Ishikawa (cell line): ENCODE measurements around the gene DPPA5.

Experiments used
- CEBPB ChIP-seq: IDR thresholded peaks from 2 replicates; pipeline ENCODE4 v1.6.1; 2012
- CREB1 ChIP-seq: IDR thresholded peaks from 2 replicates; pipeline ENCODE4 v1.6.1; 2012; ENCODE audit warnings: low read depth
- EGR1 ChIP-seq: IDR thresholded peaks from 2 replicates; pipeline ENCODE4 v1.6.1; 2012
- EP300 ChIP-seq: IDR thresholded peaks from 2 replicates; pipeline ENCODE4 v1.6.1; 2012; ENCODE audit warnings: borderline replicate concordance
- FOXM1 ChIP-seq: IDR thresholded peaks from 2 replicates; pipeline ENCODE4 v1.6.1; 2012; ENCODE audit warnings: low read depth, borderline replicate concordance
- NFIC ChIP-seq: IDR thresholded peaks from 2 replicates; pipeline ENCODE4 v1.6.1; 2012
- RAD21 ChIP-seq: IDR thresholded peaks from 2 replicates; pipeline ENCODE4 v1.6.1; 2012; ENCODE audit warnings: low read depth
- TAF1 ChIP-seq: IDR thresholded peaks from 2 replicates; pipeline ENCODE4 v1.6.1; 2012; ENCODE audit warnings: low read depth, mild to moderate bottlenecking
- TCF12 ChIP-seq: IDR thresholded peaks from 2 replicates; pipeline ENCODE4 v1.6.1; 2012; ENCODE audit warnings: low read depth
- TEAD4 ChIP-seq: IDR thresholded peaks from 2 replicates; pipeline ENCODE4 v1.6.1; 2012
- USF1 ChIP-seq: IDR thresholded peaks from 2 replicates; pipeline ENCODE4 v1.6.1; 2012
- YY1 ChIP-seq: IDR thresholded peaks from 2 replicates; pipeline ENCODE4 v1.6.1; 2012; ENCODE audit warnings: low read depth
- ZBTB7A ChIP-seq: IDR thresholded peaks from 2 replicates; pipeline ENCODE4 v1.6.1; 2012; ENCODE audit warnings: low read depth
- TF ChIP-seq, protein P1 (sequence below): IDR thresholded peaks from 2 replicates; pipeline ENCODE4 v1.6.1; 2012
- TF ChIP-seq, protein P2 (sequence below): IDR thresholded peaks from 2 replicates; pipeline ENCODE4 v1.6.1; 2012; ENCODE audit warnings: low read depth, mild to moderate bottlenecking

DPPA5 gene

GRCh38 chr6:73362358-73362757 is 8.3 kb upstream of the DPPA5 start, which contains the start of gene KHDC3L:
Gene KHDC3L, plus strand, starts transcription at chr6:73362658. Its CDS starts 72 bp downstream, at chr6:73362730.
- no peak for TF ChIP-seq YY1
- no peak for TF ChIP-seq CEBPB

DNA sequence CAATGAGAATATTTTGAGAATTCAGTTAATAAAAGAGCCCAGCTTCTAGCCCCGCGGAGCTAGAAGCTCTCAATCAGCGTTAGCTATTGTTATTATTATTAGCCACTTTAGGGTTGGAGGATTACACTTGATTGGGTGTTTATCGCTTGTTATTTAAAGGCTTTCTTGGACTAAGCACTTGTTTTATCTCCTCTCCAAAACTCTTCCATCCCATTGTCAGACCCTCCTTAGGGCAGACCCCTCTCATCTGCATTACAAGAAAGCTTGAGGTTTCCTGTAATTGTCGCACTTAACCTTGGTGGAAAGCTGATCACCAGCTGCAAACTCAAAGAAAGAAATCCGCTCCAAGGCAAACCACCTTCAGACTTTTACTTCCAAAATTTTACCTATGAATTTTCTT is 4.8 kb downstream of the DPPA5 start:
- TF ChIP-seq YY1 = no peak
- TF ChIP-seq ZBTB7A = no peak
- TF ChIP-seq TEAD4 = no peak
- no peak for TF ChIP-seq FOXM1
- TF ChIP-seq CREB1 = no peak
- no peak for TF ChIP-seq EGR1

DNA sequence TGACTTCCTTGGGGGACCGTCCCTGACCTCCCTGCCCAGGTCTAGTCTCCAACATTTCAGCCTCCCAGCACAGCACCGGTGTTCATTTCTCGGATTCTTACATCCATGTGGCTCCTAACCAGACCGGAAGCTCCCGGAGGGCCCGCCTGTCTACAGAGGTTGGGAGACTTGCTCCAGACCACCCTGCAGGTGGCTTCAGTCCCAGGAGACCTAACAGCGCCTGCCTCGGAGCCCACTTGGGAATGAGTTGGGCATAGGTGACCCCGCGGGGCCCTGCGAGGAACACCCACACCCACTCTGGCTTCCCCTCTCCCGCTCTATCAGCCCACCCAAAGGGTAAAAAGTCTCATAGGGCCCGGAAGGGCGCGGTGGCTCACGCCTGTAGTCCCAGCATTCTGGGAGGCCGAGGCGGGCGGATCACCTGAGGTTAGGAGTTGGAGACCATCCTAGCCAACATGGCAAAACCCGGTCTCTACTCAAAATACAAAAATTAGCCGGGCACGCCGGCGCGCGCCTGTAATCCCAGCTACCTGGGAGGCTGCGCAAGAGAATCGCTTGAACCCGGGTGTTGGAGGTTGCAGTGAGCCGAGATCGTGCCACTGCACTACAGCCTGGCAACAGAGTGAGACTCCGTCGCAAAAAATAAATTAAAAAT is 5.4 kb downstream of the DPPA5 start:
- TF ChIP-seq TAF1 = no peak
- TF ChIP-seq TCF12 = no peak
- TF ChIP-seq CREB1 = no peak
- TF ChIP-seq, protein P1, sequence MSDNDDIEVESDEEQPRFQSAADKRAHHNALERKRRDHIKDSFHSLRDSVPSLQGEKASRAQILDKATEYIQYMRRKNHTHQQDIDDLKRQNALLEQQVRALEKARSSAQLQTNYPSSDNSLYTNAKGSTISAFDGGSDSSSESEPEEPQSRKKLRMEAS = no peak

DNA sequence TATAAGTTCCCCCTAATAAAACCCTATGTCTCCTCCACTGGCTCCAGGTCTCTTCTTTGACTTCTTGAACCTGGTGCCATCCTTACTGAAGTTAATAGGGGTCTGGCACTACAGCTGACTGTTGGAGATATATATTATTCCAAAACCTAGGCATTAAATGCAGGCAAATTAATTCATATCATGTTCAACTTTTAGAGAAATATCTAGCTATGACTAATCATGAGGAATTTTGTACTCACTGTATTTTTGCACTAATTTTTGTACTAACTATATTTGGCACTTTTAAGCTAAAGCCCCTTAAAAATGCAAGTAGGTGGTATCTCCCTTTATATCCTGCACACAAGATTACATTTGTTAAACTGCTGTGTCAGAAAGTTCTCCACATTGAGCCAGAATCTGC is 10.9 kb downstream of the DPPA5 start:
- TF ChIP-seq ZBTB7A (no peak), RAD21 (no peak), USF1 (no peak), TCF12 (no peak), TAF1 (no peak), YY1 (no peak), EP300 (no peak), CREB1 (no peak), EGR1 (no peak), CEBPB (no peak), NFIC (no peak), TEAD4 (no peak), FOXM1 (no peak)
- TF ChIP-seq, protein P2, sequence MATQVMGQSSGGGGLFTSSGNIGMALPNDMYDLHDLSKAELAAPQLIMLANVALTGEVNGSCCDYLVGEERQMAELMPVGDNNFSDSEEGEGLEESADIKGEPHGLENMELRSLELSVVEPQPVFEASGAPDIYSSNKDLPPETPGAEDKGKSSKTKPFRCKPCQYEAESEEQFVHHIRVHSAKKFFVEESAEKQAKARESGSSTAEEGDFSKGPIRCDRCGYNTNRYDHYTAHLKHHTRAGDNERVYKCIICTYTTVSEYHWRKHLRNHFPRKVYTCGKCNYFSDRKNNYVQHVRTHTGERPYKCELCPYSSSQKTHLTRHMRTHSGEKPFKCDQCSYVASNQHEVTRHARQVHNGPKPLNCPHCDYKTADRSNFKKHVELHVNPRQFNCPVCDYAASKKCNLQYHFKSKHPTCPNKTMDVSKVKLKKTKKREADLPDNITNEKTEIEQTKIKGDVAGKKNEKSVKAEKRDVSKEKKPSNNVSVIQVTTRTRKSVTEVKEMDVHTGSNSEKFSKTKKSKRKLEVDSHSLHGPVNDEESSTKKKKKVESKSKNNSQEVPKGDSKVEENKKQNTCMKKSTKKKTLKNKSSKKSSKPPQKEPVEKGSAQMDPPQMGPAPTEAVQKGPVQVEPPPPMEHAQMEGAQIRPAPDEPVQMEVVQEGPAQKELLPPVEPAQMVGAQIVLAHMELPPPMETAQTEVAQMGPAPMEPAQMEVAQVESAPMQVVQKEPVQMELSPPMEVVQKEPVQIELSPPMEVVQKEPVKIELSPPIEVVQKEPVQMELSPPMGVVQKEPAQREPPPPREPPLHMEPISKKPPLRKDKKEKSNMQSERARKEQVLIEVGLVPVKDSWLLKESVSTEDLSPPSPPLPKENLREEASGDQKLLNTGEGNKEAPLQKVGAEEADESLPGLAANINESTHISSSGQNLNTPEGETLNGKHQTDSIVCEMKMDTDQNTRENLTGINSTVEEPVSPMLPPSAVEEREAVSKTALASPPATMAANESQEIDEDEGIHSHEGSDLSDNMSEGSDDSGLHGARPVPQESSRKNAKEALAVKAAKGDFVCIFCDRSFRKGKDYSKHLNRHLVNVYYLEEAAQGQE = no peak
- TF ChIP-seq, protein P1 = no peak

DNA sequence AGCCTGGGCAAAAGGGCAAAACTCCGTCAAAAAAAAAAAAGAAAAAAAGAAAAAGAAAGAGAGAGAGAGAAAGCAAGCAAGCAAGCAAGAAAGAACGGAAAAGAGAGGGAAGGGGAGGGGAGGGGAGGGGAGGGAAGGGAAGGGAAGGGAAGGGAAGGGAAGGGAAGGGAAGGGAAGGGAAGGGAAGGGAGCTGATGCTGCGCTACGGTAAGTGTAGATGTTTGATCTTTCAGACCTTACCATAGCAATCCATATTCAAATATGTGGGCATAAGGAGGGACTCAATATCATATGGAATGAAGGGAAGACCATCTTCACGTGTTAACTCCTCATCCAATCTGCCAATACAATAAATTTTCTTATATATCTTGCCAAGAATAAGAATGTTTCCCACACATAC is 11.9 kb downstream of the DPPA5 start:
- TF ChIP-seq NFIC (no peak), FOXM1 (no peak), ZBTB7A (no peak)

DNA sequence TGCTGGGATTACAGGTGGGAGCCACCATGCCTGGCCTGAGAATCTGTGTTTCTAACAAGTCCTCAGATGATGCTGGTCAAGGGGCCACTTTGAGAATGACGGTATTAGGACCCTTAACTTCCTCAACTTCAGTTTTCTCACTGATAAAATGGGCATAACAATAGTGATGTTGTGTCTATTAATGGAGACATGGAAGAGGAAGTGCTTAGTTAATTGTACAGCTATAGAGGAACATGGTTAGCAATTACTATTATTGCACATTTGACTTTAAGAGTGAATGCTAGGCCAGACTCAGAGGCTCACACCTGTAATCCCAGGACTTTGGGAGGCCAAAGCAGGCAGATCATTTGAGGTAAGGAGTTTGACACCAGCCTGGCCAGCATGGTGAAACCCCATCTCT is 12.7 kb downstream of the DPPA5 start:
- no peak for TF ChIP-seq USF1
- TF ChIP-seq TCF12 = no peak
- TF ChIP-seq TAF1 = no peak
- no peak for TF ChIP-seq EP300
- no peak for TF ChIP-seq YY1

GRCh38 chr6:73340048-73340447 is 14.0 kb downstream of the DPPA5 start:
- TF ChIP-seq USF1 (no peak), RAD21 (no peak), ZBTB7A (no peak), EP300 (no peak), TAF1 (no peak), NFIC (no peak), FOXM1 (no peak), CREB1 (no peak), TEAD4 (no peak), TCF12 (no peak), CEBPB (no peak), YY1 (no peak), EGR1 (no peak)
- TF ChIP-seq, protein P1 = no peak
- TF ChIP-seq, protein P2 = no peak
